Psoas muscle (tissue), 8 donors: ENCODE data around the gene TYMP. TPM values are rescaled to one million over a fixed set of nuclear protein-coding genes. Genes with fewer than 3 reads are reported as not detected.

Experiments
- ATAC-seq, 4 donors: fragments of 200-7000 bp; cut with Tn5 transposase; one replicate each; pipeline ENCODE4 v1.9.1; 2020; ENCODE audit warnings: moderate library complexity in 3 of 4, mild to moderate bottlenecking in 2 of 4
- DNase-seq, 2 donors: peaks; one replicate each; pipeline ENCODE4 v3.0.0-alpha.2; 2020
- H3K27ac ChIP-seq: fragments of 200-600 bp; one replicate; pipeline ENCODE4 v1.8.0; 2022
- H3K27me3 ChIP-seq, 3 donors: fragments of 200-600 bp in 1 of 3; one replicate each; pipeline versions ENCODE4 v1.6.1 to v1.8.0; 2013 to 2022; ENCODE audit warnings: low read length in 2 of 3, mild to moderate bottlenecking in 2 of 3, moderate library complexity in 1 of 3; ENCODE audit not compliant: insufficient read depth in 3 of 3
- H3K36me3 ChIP-seq, 2 donors: fragments of 200-600 bp in 1 of 2; one replicate each; pipeline versions ENCODE4 v1.6.1 to v1.8.0; 2013 to 2022; ENCODE audit warnings: low read depth in 1 of 2, mild to moderate bottlenecking in 1 of 2, moderate library complexity in 1 of 2; ENCODE audit not compliant: insufficient read depth in 1 of 2
- H3K4me1 ChIP-seq: fragments of 200-600 bp; one replicate; pipeline ENCODE4 v1.8.0; 2022
- H3K4me3 ChIP-seq: fragments of 200-600 bp; one replicate; pipeline ENCODE4 v1.8.0; 2022; ENCODE audit warnings: mild to moderate bottlenecking
- H3K9me3 ChIP-seq: fragments of 200-600 bp; one replicate; pipeline ENCODE4 v1.8.0; 2022
- CTCF ChIP-seq: fragments of 200-600 bp; IDR thresholded peaks from one replicate; pipeline ENCODE4 v1.8.0; 2022; ENCODE audit warnings: antibody characterized with exemption
- WGBS, 3 donors: extraction: QIAGEN DNeasy Blood & Tissue Kit; methylation state at CpG; one replicate each; pipeline versions ENCODE4 v1.1.6 to v1.1.7; 2013; 5-methylcytosine and 5-hydroxymethylcytosine counted together
- intact Hi-C, 2 donors: fragments of 100-400 bp; cut with DNase I; formaldehyde crosslinking; loops; one replicate each; pipeline versions ENCODE4 v1.11.0 to v1.14.2; 2022
- polyA plus RNA-seq, 3 donors: library from polyadenylated mRNA; stranded (reverse); fragments of 200-250 nt; gene quantifications; one replicate each; pipeline ENCODE4 v1.2.3, GENCODE V29; 2013
- total RNA-seq, 4 donors: library from RNA; stranded (reverse); fragmentation: NEBNext Ultra II Directional in 2 of 4; extraction: Animal tissue kit (Norgen Biotek cat#: 25700) in 2 of 4; gene quantifications; one replicate each; pipeline versions ENCODE4 v1.2.1 to v1.2.4, GENCODE V29; 2021 to 2023
- donor health status: healthy with polysubstance abuse.
- donor health status: DM: no; HTN: no; CAD: no; lungs with moderate emphysema.
- donor health status: Bipolar disorder and iron deficiency.
- donor health status: healthy.
- donor health status: DM: yes; HTN: yes; CAD: no.
- donor health status: DM: no; HTN: no; CAD: no.
- donor health status: DM: no; HTN: no; CAD: no.
- donor health status: DM: yes; HTN: yes; CAD: no.

The TYMP gene
- total and polyA plus RNA-seq, 7 donors, result 5.0 to 26.0 (median 12.0) TPM

GRCh38 chr22:50564289-50564688, 34.5 kb upstream of the TYMP start:
- intact Hi-C loops, result loop anchor here in 1 of 2 donors (5.0 kb wide), 1 partner anchor 37 kb away; the partner anchor contains the start of gene SCO2
- ATAC-seq (no peak), DNase-seq (peak in 1 of 2 donors; percentile 36)

GRCh38 chr22:50563413-50564160, 33.8 kb upstream of the TYMP start:
- WGBS, 3 donors, result 9 to 18% (median 15%) methylated on average over 17 of the region's 17 CpGs
- peak in 3 of 4 donors; percentile 21 to 54 (median 24) for ATAC-seq
- no peaks in the 10 kb centered on the region for H3K9me3 ChIP-seq
- peaks cover 0 to 15% of the 10 kb centered on the region in 2 donors for H3K36me3 ChIP-seq
- H3K27me3 ChIP-seq, result no peaks in the 10 kb centered on the region
- peak overlapping the region; percentile 78 for H3K27ac ChIP-seq
- DNase-seq, result peak in 1 of 2 donors; percentile 42
- intact Hi-C loops, result loop anchor here in 1 of 2 donors (5.0 kb wide), 1 partner anchor 36 kb away; the partner anchor contains the start of gene SCO2
- TF ChIP-seq CTCF, result no peak
- H3K4me1 ChIP-seq, result peaks cover 5% of the 10 kb centered on the region
- peak overlapping the region; percentile 72 for H3K4me3 ChIP-seq

More at GRCh38 chr22:50564289-50564688, 34.5 kb upstream of the TYMP start:
- WGBS, 3 donors, result 74 to 79% (median 79%) methylated on average over 11 of the region's 11 CpGs
- Histone ChIP-seq H3K27me3 (no peaks in the 10 kb centered on the region), H3K4me3 (no peak overlapping the region), H3K36me3 (peaks cover 0 to 22% of the 10 kb centered on the region in 2 donors), H3K27ac (no peak overlapping the region), H3K9me3 (no peaks in the 10 kb centered on the region), H3K4me1 (peaks cover 5% of the 10 kb centered on the region)
- no peak for TF ChIP-seq CTCF

GRCh38 chr22:50562523-50563412, 33.0 kb upstream of the TYMP start, which contains the start of gene SYCE3:
SYCE3 (minus strand) TSS chr22:50562919; CDS start chr22:50556405, 6,514 bp downstream.
- H3K36me3 ChIP-seq, result peaks cover 0 to 7% of the 10 kb centered on the region in 2 donors
- ATAC-seq, result peak; percentile 96 to 99 (median 96)
- intact Hi-C loops, result loop anchor here in 1 of 2 donors (5.0 kb wide), 1 partner anchor 35 kb away; the partner anchor contains the start of gene SCO2
- H3K9me3 ChIP-seq, result no peaks in the 10 kb centered on the region
- peaks cover 5% of the 10 kb centered on the region for H3K4me1 ChIP-seq
- peak within 1 kb of the TSS; percentile 72 for H3K4me3 ChIP-seq
- peak within 1 kb of the TSS; percentile 78 for H3K27ac ChIP-seq
- TF ChIP-seq CTCF, result peak; percentile 96
- no peaks in the 10 kb centered on the region for H3K27me3 ChIP-seq
- DNase-seq, result peak; percentile 95 to 99
- WGBS, 3 donors, result 1 to 6% (median 5%) methylated on average over 34 to 58 of the region's 61 CpGs

- no peaks in the 10 kb centered on the region for H3K36me3 ChIP-seq
- 62 to 71% (median 66%) methylated on average over 20 to 29 of the region's 34 CpGs for WGBS, 3 donors
- no peaks in the 10 kb centered on the region for H3K27me3 ChIP-seq
- peak in 1 of 2 donors; percentile 56 for DNase-seq
- no peaks in the 10 kb centered on the region for H3K9me3 ChIP-seq
- TF ChIP-seq CTCF, result no peak
- H3K27ac ChIP-seq, result no peak overlapping the region
- H3K4me1 ChIP-seq, result peaks cover 5% of the 10 kb centered on the region
- no peak overlapping the region for H3K4me3 ChIP-seq
- no peak for ATAC-seq
- intact Hi-C loops, result loop anchor here in 1 of 2 donors (5.0 kb wide), 1 partner anchor 34 kb away; the partner anchor contains the start of gene SCO2
Observed at GRCh38 chr22:50561401-50562358, 31.9 kb upstream of the TYMP start.
